HFFc6 (cell line): Measurements from ENCODE around the gene CHURC1. TPM values are rescaled to one million over a fixed set of nuclear protein-coding genes. Genes with fewer than 3 reads are reported as not detected.

ENCODE experiments used
- DNase-seq: peaks from one replicate; pipeline ENCODE4 v3.0.0-alpha.2; 2018
- H3K27ac Mint-ChIP-seq: 2 replicates; pipeline ENCODE4 v1.8.0; 2020; ENCODE audit warnings: mild to moderate bottlenecking, mixed read lengths
- H3K27me3 Mint-ChIP-seq: 2 replicates; pipeline ENCODE4 v1.8.0; 2021; ENCODE audit warnings: mild to moderate bottlenecking, moderate library complexity, mixed read lengths; ENCODE audit not compliant: insufficient read depth
- H3K36me3 Mint-ChIP-seq: 2 replicates; pipeline ENCODE4 v1.8.0; 2021; ENCODE audit warnings: low read depth, mixed read lengths
- H3K4me1 Mint-ChIP-seq: 2 replicates; pipeline ENCODE4 v1.8.0; 2020; ENCODE audit warnings: low read depth, mixed read lengths
- H3K4me3 Mint-ChIP-seq: 2 replicates; pipeline ENCODE4 v1.8.0; 2020; ENCODE audit warnings: mild to moderate bottlenecking, moderate library complexity, mixed read lengths
- H3K9me3 Mint-ChIP-seq: 2 replicates; pipeline ENCODE4 v1.8.0; 2020; ENCODE audit warnings: mild to moderate bottlenecking, mixed read lengths
- long read RNA-seq: library from polyadenylated mRNA; unstranded; transcript quantifications from one replicate; pipeline ENCODE4 v2.0.0, GENCODE V29; 2019
- total RNA-seq, 6 experiments: library from RNA; stranded (reverse); fragmentation: NEBNext Ultra II Directional; extraction: Animal tissue kit (Norgen Biotek cat#: 25700); gene quantifications; 2 replicates in 1 of 6; 3 replicates in 5 of 6; pipeline ENCODE4 v1.2.3, GENCODE V29; 2021
- TF ChIP-seq, protein P1 (sequence below): fragments of 200-600 bp; sonication (generic); IDR thresholded peaks from 2 replicates; pipeline ENCODE4 v1.5.0; 2021; ENCODE audit warnings: antibody characterized with exemption, mild to moderate bottlenecking

The CHURC1 gene
- 10 to 100 TPM; 51.9 to 63.3 (median 59.2) TPM for total RNA-seq
- long read RNA-seq, transcript CHURC1-208 (4 exons, 3,615 nt), result minor isoform, 11 of 92 reads
- long read RNA-seq, transcript CHURC1-203 (4 exons, 2,629 nt), result major isoform, 70 of 92 reads
- long read RNA-seq, transcript CHURC1-202 (3 exons, 439 nt), result minor isoform, 6 of 92 reads
- long read RNA-seq, partial matches to known transcripts, result 0 of 92 reads
- long read RNA-seq, other reads (novel, unspliced or antisense), result 3 of 92 reads

DNA sequence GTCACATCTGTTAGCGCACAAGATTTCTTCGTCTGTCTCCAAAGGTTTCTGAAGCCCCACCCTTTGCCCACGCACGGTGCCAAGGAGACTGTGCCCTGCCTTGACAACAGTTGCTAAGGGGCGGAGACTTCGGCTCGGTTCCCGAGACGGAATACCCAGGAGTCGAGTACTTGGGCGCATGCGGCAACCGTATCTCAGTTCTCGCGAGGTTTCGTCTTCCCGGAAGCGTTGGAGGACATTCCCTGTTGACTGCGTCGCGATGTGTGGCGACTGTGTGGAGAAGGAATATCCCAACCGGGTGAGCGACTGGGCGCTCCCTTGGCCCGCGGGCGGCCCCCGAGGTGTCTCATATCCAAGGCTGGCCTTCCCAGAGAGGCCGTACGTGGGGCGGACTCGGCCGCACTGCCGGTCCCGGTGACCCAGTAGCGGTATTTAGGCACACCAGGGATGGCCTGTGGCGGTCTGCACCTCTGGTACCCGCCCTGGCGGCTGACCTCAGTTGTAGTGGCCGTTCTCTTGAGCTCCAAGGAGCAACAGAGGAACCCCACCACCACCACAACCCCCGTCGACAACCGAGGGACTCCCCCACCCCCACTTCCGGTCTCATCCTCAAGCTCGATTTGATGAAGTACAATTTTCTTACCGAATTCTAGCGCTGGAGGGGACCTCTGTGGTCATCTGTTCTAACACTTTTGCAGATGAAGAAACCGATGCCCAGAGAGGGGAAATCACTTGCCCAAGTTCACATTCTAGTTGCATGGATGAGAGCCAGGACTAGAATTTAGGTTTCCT lies at the start of gene CHURC1:
CHURC1 (plus strand) TSS at position 219 of the 792 bp plus-strand sequence; CDS start at position 260, 41 bp downstream.
- H3K27ac Mint-ChIP-seq, result peak within 1 kb of the TSS; percentile 95
- peaks cover 20% of the 10 kb centered on the region for H3K36me3 Mint-ChIP-seq
- TF ChIP-seq, protein P1, sequence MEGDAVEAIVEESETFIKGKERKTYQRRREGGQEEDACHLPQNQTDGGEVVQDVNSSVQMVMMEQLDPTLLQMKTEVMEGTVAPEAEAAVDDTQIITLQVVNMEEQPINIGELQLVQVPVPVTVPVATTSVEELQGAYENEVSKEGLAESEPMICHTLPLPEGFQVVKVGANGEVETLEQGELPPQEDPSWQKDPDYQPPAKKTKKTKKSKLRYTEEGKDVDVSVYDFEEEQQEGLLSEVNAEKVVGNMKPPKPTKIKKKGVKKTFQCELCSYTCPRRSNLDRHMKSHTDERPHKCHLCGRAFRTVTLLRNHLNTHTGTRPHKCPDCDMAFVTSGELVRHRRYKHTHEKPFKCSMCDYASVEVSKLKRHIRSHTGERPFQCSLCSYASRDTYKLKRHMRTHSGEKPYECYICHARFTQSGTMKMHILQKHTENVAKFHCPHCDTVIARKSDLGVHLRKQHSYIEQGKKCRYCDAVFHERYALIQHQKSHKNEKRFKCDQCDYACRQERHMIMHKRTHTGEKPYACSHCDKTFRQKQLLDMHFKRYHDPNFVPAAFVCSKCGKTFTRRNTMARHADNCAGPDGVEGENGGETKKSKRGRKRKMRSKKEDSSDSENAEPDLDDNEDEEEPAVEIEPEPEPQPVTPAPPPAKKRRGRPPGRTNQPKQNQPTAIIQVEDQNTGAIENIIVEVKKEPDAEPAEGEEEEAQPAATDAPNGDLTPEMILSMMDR, result no peak
- H3K4me1 Mint-ChIP-seq, result peaks cover 45% of the 10 kb centered on the region
- no peaks in the 10 kb centered on the region for H3K9me3 Mint-ChIP-seq
- peaks cover 2% of the 10 kb centered on the region; the same call in 1 of the 2 replicates for H3K27me3 Mint-ChIP-seq
- peak within 1 kb of the TSS; percentile 98 for H3K4me3 Mint-ChIP-seq
- DNase-seq, result peak; percentile 98

DNA sequence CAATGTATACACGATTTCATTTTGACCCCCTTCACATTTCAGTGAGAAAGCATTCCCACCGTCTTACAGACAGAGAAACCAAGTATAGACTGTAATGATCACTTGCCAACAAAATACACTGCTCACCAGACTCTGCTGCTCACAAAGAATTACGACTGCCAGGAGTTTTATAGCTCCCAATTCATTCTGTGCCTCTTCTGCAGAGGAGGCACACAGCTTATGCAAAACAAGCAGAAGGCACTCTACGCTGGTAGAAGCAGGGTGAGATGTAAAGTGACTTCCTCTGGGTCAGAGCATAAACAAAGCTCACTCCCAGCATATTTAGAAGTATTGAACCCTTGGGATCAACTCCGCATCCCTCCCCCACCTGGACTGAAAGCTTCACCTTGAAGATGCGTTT lies 49.1 kb upstream of the CHURC1 start:
- TF ChIP-seq, protein P1, result no peak
- H3K27me3 Mint-ChIP-seq, result peaks cover 41% of the 10 kb centered on the region
- DNase-seq, result no peak
- H3K9me3 Mint-ChIP-seq, result no peaks in the 10 kb centered on the region
- H3K4me1 Mint-ChIP-seq, result peaks cover 5% of the 10 kb centered on the region
- H3K36me3 Mint-ChIP-seq, result no peaks in the 10 kb centered on the region
- H3K27ac Mint-ChIP-seq, result no peak overlapping the region
- H3K4me3 Mint-ChIP-seq, result no peak overlapping the region

DNA sequence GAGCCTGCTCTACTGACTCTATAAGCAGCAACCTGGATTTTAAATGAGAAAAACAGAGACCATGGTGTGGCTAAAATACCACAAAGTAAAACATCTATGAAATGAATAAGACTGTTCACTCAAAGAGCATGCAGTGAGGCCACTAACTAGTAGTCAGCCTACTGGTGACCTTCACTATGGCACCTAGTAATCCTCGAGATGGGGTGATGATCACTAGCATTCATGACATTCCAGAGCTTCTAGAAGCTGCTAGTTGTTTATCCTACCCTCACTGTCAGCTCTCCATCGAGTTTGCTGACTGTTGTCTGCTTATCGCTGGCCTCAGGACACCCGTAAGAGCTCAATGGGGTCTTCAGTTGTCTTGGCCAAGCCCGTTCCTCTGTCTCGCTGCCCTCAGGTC lies 48.3 kb upstream of the CHURC1 start:
- DNase-seq, result no peak
- Mint-ChIP-seq H3K4me3 (no peak overlapping the region), H3K9me3 (peaks cover 3% of the 10 kb centered on the region; the same call in 1 of the 2 replicates), H3K36me3 (no peaks in the 10 kb centered on the region), H3K27ac (no peak overlapping the region), H3K27me3 (peaks cover 42% of the 10 kb centered on the region), H3K4me1 (peaks cover 5% of the 10 kb centered on the region)
- TF ChIP-seq, protein P1, result no peak

DNA sequence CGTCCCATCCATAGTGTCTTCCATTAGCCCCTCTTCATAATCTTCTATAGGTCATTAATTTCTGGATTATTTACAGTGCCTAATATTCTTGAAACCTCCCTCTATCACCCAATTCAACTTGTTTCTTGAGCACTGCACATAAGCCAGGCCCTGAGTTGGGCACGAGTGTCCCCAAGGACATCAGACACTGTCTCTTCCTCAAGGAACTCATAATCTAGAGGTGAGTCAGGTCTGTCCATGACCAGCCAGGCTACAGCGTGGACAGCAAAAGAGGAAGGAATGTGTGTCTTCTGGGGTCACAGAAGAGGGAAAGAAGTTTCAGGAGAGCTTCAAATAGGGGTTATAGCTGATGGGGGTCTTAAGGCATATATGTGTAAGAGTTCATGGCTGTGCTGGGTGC lies 47.1 kb upstream of the CHURC1 start:
- H3K4me1 Mint-ChIP-seq, result peaks cover 5% of the 10 kb centered on the region
- H3K9me3 Mint-ChIP-seq, result peaks cover 9% of the 10 kb centered on the region
- TF ChIP-seq, protein P1, result no peak
- DNase-seq, result no peak
- no peak overlapping the region for H3K4me3 Mint-ChIP-seq
- H3K27ac Mint-ChIP-seq, result no peak overlapping the region
- H3K27me3 Mint-ChIP-seq, result peaks cover 39% of the 10 kb centered on the region
- H3K36me3 Mint-ChIP-seq, result peaks cover 2% of the 10 kb centered on the region

DNA sequence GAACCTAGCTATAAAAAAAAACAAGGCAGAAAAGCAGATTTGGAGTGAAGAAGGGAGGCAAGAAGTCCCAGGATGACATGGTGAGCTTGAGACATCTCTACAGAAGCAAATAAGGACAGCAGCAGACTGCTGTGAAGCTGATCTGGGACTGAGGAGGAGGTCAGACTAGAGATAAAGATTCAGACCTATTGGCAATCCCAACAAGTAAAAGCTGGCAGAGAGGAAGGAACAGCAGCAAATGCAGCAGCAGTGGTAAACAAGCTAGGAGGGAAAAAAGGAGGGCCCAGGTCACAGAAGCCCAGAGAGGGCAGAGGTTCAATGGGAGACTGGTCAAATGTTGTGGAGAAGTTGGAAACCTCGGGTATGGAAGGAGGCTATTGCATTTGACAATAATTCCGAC lies 45.9 kb upstream of the CHURC1 start:
- TF ChIP-seq, protein P1, result no peak
- no peak for DNase-seq
- Mint-ChIP-seq H3K27me3 (peaks cover 32% of the 10 kb centered on the region), H3K9me3 (peaks cover 20% of the 10 kb centered on the region), H3K27ac (no peak overlapping the region), H3K4me1 (peaks cover 13% of the 10 kb centered on the region), H3K36me3 (peaks cover 12% of the 10 kb centered on the region), H3K4me3 (no peak overlapping the region)
